Mammary epithelial cell (primary cell): Measurements from ENCODE around the gene PEF1.

Source experiments
- CTCF ChIP-seq, 2 donors: IDR thresholded peaks in 1 of 2; conservative IDR thresholded peaks in 1 of 2; 2 replicates each; pipeline ENCODE4 v1.5.1; 2011 to 2012; ENCODE audit warnings: inconsistent platforms in 2 of 2, low read length in 2 of 2, mild to moderate bottlenecking in 2 of 2, control low read depth in 1 of 2, low read depth in 1 of 2; ENCODE audit not compliant: insufficient read depth in 1 of 2; ENCODE audit errors: extremely low read depth in 1 of 2
- EZH2 ChIP-seq: IDR thresholded peaks from 2 replicates; pipeline ENCODE4 v1.6.1; 2012; ENCODE audit warnings: low read length, inconsistent platforms, borderline replicate concordance

- TF ChIP-seq CTCF (conservative IDR thresholded peaks at IDR 0.05 in 1 of 2, IDR thresholded peaks at IDR 0.05 in 1 of 2; ENCODE audit: extremely low read depth in 1 of 2, insufficient read depth in 1 of 2, low read depth in 1 of 2, low read length in 2 of 2) (no peak), EZH2 (no peak)
These were observed 23.8 kb downstream of the PEF1 start for GRCh38 chr1:31620631-31621497.
